Activated CD4-positive, alpha-beta T cell treated with anti-CD3 and anti-CD28 coated beads for 4 hours (primary cell): ENCODE results near the gene RTCB.
"Not testable (repeated sequence)": the region's sequence is repeated elsewhere in the genome, so short reads cannot be mapped to it uniquely, and the experiment has no call there.

ENCODE experiments used
- DNase-seq, 2 donors: peaks; one replicate each; pipeline ENCODE4 v3.0.0-alpha.2; 2020

The RTCB gene

DNA sequence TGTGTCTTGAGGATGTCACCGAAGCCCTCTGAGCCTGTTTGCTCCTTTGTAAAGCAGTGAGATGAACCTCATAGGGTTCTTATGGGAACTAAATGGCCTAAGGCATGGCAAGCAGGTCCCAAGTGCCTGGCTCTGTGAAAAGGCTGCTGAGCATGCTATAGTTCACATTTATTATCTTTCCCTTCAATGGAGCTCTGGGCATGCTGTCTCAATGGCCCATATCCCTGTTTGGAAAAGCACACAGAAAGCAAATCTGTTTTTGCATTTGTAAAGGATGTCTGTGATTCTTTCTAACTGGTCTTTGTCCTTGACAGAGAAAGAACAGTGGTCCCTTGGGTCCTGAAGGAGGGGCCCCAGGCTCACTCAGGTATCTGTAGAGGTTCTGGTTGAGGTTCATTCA lies 26.4 kb downstream of the RTCB start:
- DNase-seq, result no peak

DNA sequence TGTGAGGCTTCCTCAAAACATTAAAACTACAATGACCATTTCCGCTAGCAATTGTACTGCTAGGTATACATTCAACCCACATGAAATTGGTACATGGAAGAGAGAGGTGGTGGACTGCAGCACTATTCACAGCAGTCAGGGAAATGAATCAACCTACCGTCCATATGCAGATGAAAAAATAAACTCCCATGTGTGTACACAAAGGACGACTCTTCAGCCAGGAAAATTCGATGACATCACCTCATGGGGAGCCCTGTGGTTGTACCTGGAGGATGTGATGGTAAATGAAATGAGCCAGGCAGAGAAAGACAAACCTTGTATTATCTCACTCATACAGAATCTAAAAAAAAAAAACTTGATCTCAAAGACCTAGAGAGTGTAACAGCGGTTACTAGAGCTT lies 31.1 kb downstream of the RTCB start:
- no peak for DNase-seq

DNA sequence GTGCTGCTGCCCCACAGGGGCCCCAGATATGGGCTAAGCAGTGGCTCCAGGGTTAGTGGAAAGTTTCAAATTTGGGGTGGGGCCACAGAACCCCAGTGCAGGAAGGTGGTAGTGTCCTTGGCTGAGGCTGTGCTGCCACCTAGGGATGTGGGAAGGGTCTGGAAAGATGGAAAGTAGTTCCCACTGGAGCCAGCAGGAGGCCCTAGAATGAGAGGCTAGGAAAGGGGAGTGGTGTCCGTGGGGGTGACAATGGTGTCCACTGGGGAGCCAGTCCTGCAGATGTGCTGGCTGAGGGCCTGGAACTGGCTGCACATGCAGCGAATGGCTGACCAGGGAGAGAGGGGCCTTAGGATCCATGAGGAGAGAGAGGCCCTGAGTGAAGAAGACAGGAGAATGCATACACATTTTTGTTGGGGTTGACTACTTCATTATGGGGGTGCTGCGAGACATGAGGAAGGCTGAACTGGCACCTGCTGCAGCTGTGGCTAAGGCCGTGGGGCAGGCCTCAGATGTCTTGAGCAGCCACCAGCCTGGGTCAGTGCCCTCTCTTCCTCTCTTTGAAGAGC lies 33.3 kb downstream of the RTCB start:
- no peak for DNase-seq

GRCh38 chr22:32376681-32377080 lies 35.4 kb downstream of the RTCB start:
- DNase-seq, result no peak

GRCh38 chr22:32375678-32376450 lies 36.2 kb downstream of the RTCB start:
- DNase-seq, result no peak

DNA sequence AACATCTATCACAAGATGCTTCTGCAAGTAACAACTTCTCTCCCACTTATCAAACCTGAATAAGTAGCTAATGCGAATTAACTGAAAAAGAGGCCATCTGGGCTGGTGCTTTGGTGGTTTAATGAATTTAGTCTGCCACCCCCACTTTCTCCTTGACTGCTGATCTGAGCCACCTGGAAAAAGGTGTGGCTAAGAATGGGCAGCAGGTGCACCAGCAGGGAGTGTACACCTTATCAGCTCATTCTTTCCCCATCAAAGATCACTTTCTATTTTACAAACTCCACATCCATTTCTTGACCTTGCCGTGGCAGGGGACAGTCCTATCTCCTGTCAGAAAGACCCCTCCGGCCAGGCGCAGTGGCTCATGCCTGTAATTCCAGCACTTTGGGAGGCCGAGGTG lies 47.8 kb downstream of the RTCB start:
- DNase-seq, result no peak

DNA sequence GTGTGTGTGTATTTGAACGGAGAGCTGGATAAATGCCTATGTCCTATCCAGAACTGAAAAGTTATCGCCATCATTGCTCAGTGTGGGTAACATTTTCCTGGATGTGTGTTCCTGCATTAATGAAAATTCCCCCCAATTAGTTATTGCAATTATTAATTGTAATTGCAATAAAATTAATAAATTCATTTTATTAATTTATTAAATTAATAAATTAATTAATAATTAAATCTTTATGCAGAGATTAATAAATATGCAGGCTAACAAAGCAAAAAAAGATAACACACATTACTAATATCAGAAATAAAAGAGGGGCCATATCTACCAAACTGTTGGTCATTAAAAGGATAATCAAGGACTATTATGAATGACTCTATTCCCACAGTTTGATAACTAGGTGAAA lies 50.8 kb downstream of the RTCB start:
- no peak for DNase-seq

DNA sequence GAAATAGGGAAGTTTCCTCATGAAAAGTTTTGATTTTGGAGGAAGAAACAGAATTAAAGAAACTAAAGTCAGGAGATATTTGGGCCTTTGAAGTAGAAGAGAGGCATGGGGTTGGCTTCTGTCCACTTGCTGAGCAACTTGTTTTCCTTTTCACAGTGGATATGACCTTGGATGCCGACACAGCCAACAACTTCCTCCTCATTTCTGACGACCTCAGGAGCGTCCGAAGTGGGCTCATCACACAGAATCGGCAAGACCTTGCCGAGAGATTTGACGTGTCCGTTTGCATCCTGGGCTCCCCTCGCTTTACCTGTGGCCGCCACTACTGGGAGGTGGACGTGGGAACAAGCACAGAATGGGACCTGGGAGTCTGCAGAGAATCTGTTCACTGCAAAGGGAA lies 52.0 kb downstream of the RTCB start:
- DNase-seq, result not testable (repeated sequence)

DNA sequence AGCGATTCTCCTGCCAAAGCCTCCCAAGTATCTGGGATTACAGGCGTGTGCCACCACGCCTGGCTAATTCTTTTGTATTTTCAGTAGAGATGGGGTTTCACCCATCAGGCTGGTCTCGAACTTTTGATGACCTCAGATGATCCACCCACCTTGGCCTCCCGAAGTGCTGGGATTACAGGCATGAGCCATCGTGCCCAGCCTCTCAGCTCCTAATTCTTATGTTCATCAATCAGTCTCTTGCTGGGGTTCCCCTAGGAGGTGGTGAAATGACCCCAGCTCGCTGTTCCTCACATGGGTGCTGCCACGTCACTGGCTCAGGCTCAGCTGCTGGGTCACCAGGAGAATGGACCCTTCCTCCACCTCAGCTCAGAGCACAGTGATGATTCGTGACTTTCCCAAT lies 54.5 kb downstream of the RTCB start, which contains the start of gene RFPL3:
RFPL3 (plus strand) TSS at position 301 of the 400 bp plus-strand sequence. CDS start 205 bp downstream, outside the sequence.
- not testable (repeated sequence) for DNase-seq

- no peak for DNase-seq
These were observed 56.3 kb downstream of the RTCB start for GRCh38 chr22:32355760-32356159.

GRCh38 chr22:32354360-32355351 lies 57.4 kb downstream of the RTCB start:
- DNase-seq, result no peak

- DNase-seq, result no peak
These were observed 58.2 kb downstream of the RTCB start for GRCh38 chr22:32353840-32354239.

- no peak for DNase-seq
These were observed 58.8 kb downstream of the RTCB start for GRCh38 chr22:32353292-32353691.

DNA sequence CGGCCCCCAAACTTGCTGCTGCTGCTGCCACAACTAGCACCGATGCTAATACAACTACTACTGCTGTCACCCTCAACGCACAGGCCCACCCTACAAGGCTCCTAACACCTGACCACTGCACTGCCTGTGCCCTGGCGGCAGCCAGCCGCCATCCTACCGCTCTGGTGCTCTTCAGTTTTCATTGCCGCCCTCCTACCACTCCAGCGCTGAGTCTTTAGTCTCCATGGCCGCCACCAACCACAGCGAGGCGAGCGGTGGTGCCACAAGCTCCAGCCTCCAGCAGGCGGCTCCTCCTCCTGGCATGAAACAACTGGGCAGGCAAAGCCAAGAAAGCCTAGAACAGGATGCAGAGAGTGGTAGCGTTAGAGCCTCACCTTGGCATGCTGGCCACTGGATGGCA lies 59.4 kb downstream of the RTCB start:
- DNase-seq, result no peak

DNA sequence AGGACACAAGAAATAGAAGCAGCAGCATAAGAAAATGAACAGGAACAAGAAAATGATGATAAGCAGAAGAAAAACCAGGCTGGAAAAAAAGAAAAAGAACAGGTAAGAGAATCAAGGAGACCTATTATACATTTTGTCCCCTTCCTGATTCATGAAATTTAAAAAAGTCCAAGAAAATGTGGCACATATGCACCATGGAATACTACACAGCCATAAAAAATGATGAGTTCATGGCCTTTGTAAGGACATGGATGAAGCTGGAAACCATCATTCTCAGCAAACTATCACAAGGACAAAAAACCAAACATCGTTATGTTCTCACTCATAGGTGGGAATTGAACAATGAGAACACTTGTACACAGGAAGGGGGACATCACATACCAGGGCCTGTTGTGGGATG lies 60.2 kb downstream of the RTCB start:
- not testable (repeated sequence) for DNase-seq

- no peak for DNase-seq
These were observed 63.9 kb downstream of the RTCB start for GRCh38 chr22:32348031-32348611.

- DNase-seq, result no peak
These were observed 68.1 kb downstream of the RTCB start for GRCh38 chr22:32343941-32344340.

DNA sequence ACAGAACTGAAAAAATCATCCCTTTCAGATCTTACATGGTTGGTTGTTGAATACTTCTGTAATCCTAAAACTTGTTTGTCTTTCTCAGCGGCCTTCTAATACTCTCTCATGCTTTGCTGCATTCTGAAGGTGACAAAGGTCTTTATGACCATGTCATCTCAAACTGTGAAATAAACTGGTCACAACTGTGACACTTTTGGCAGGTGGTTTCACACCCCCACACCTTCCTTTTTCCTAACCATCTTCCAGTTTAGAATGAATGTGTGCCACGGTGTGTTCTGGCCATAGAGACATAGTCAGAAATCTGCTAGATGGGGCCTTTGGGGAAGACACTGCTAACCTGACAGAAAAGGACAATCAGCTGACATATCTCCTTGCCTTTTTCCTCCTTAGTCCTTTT lies 69.1 kb downstream of the RTCB start:
- no peak for DNase-seq

GRCh38 chr22:32341122-32341740 lies 70.8 kb downstream of the RTCB start:
- no peak for DNase-seq

GRCh38 chr22:32340411-32340810 lies 71.6 kb downstream of the RTCB start:
- DNase-seq, result no peak

DNA sequence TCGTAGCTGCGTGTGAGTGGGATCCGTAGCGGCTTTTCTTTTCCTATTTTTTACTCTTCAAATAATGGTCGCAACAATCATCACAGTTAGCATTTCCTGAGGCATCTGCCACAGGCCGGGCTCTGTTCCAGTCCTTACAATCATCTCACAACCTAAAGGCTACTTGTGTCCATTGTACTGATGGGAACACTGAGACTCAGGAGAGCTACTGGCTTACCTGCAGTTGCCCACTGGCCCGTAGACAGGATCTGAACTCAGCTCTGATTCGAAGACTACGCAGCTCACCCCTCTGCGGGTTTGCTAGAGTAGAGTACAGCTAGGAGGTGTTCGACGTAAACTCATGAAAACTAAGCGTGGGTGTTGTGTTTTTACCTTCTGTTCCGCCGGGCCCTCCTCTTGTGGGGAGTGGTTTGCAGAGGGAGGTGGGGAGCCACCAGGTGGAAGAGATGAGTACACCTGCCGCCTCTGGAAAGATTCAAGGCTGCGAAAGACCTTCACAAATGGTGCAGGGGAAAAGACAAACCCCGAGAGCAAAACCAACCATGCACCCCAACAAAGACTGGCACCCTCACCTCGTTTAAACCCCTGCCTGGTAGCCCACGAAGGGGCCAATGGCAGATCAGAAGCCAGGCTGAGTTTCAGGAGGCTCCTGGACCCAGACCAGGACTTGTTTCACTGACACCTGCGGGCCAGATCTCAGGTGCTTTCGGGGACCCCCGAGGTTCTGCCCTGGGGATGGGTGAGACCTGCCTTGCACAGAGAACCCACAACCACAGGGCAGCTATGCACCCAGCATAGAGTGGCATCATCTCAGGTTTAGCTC lies 72.6 kb downstream of the RTCB start:
- DNase-seq, result no peak

DNA sequence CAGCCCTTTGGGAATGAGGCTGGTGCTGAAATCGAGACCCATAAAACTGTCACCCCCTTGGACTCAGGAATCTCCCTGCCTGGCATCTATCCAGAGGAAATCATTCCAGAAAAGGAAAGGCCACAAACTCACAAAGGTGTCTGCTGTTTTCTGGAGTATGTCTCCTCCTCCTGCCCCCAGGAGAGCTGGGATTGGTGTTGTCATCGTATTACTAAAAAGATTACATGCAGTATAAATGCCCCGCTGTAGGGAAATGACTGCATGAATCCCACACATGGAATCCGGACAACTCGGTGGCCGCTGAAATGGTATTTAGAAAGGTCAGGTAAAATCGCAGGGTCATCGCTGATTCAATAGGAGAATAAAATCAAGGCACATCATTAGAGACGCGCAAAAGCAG lies 73.3 kb downstream of the RTCB start:
- no peak for DNase-seq
